ENCODE results near the gene CLBA1. TPM values are rescaled to one million over a fixed set of nuclear protein-coding genes. Genes with fewer than 3 reads are reported as not detected.
A peak's percentile ranks its signal among the peaks of the same experiment; 100 is the strongest.
"Not testable (repeated sequence)": the region's sequence is repeated elsewhere in the genome, so short reads cannot be mapped to it uniquely, and the experiment has no call there.

CLBA1 gene
- polyA plus RNA-seq, 2 of the 4 experiments (the other 2 are of a cell fraction): 11.5 to 12.0 TPM

DNA sequence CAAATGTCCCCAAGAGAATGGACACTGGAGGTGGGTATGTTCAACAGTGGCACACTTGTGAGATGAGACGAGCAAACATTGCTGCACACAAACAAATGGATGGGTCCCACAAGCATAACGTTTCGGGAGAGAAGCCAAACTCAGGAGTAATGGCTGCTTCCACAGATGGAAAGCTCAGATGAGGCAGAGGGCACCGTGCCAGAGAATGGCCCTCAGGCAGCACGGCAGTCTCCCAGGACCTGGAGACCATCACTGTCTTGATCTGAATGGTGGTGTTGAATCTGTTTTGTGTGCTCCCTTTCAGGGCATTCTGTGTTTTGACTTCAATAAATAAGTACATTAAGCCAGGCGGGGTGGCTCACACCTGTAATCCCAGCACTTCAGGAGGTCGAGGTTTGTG is 43.8 kb downstream of the CLBA1 start (continued):
- TF ChIP-seq PHF8 (IDR thresholded peaks at IDR 0.05; ENCODE audit: borderline replicate concordance, low read depth): no peak
- no peak for TF ChIP-seq TP53 (CRISPR knock-in tag; IDR thresholded peaks at IDR 0.05)
- TF ChIP-seq FOSB (CRISPR knock-in tag; IDR thresholded peaks at IDR 0.05): no peak
- no peak for TF ChIP-seq CHD2 (IDR thresholded peaks at IDR 0.05; ENCODE audit: low read length, partially characterized antibody)
- no peak for TF ChIP-seq ESRRA (IDR thresholded peaks at IDR 0.05; ENCODE audit: borderline replicate concordance, low read length)

DNA sequence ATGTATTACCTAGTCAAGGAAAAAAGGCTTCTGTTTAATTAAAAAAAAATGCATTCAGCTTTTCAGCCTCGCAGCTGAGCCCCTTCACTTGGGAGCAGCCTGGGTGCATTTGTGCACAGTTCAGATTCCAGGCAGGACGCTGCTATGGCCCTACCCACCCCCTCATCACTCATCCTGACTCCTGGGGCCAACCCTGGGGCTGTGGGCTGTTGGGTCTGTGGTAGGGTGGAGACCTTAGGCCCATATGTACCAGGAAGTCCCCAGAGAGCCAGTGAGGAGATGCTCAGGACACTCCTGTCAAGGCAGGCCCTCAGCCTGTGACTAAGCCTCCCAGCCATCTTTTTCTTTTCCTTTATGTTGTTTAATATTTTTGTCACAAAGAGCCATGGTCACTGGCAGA is 44.6 kb downstream of the CLBA1 start:
- TF ChIP-seq POLR2AphosphoS2 (conservative IDR thresholded peaks at IDR 0.05; ENCODE audit: low read length): no peak
- TF ChIP-seq FOXS1 (CRISPR knock-in tag; IDR thresholded peaks at IDR 0.05): no peak
- TF ChIP-seq NFE2L2 (conservative IDR thresholded peaks at IDR 0.05; ENCODE audit: low read length): no peak
- no peak for TF ChIP-seq MAFK (IDR thresholded peaks at IDR 0.05; ENCODE audit: partially characterized antibody)
- no peaks in the 10 kb centered on the region for H3K9me3 ChIP-seq
- no peak overlapping the region for H3K4me3 ChIP-seq
- WGBS (ENCODE audit: missing lambda C conversion rate): 84% methylated on average over 2 of the region's 2 CpGs
- peaks cover 22% of the 10 kb centered on the region for H3K4me1 ChIP-seq
- no peak overlapping the region for H3K4me2 ChIP-seq
- ChIA-PET CTCF (interaction anchor here (5.6 to 28.5 kb wide), 3 partner anchors 14 to 56 kb away, joined by 39 to 509 read pairs (median 41); no protein-coding TSS in a partner anchor), POLR2A (no interaction called here)
- ATAC-seq (no peak), FAIRE-seq (no peak), DNase-seq (ENCODE audit: low read depth in 1 of 2, low spot score in 1 of 2) (no peak)
- H3K27ac ChIP-seq: 0 out of 6 replicates have a peak overlapping the region, but pooled peaks of 1 of the 2 experiments have one; percentile 36

DNA sequence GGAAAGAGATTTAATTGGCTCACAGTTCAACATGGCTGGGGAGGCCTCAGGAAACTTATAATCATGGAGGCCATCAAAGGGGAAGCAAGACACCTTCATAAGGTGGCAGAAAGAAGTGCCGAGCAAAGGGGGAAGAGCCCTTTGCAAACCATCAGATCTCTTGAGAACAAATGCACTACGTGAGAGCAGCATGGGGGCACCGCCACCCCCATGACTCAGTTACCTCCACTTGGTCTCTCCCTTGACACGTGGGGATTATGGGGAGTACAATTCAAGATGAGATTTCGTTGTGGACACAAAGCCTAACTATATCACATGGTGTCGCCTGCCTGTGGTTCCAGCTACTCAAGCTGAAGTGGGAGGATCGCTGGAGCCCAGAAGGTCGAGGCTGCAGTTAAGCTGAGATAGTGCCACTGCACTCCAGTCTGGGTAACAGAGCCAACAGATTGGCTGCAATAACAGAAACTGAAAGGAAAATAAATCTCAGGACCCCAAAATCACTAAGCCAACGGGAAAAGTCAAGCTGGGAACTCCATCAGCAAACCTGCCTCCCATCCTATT is 45.3 kb downstream of the CLBA1 start:
- Histone ChIP-seq H3K27ac (no peak overlapping the region), H3K4me1 (peaks cover 15% of the 10 kb centered on the region; the same call in 2 of the 3 replicates), H3K9me3 (no peaks in the 10 kb centered on the region), H3K4me2 (no peak overlapping the region), H3K4me3 (no peak overlapping the region)
- TF ChIP-seq, protein P1, sequence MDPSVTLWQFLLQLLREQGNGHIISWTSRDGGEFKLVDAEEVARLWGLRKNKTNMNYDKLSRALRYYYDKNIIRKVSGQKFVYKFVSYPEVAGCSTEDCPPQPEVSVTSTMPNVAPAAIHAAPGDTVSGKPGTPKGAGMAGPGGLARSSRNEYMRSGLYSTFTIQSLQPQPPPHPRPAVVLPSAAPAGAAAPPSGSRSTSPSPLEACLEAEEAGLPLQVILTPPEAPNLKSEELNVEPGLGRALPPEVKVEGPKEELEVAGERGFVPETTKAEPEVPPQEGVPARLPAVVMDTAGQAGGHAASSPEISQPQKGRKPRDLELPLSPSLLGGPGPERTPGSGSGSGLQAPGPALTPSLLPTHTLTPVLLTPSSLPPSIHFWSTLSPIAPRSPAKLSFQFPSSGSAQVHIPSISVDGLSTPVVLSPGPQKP (IDR thresholded peaks at IDR 0.05; ENCODE audit: low read depth, low read length): no peak
- TF ChIP-seq ESRRA (IDR thresholded peaks at IDR 0.05; ENCODE audit: borderline replicate concordance, low read length) (no peak), HOXA7 (CRISPR knock-in tag; IDR thresholded peaks at IDR 0.05) (no peak), JUN (IDR thresholded peaks at IDR 0.05) (no peak), CBX8 (IDR thresholded peaks at IDR 0.05) (no peak), FOSB (CRISPR knock-in tag; IDR thresholded peaks at IDR 0.05) (no peak), CHD4 (IDR thresholded peaks at IDR 0.05; ENCODE audit: borderline replicate concordance) (no peak), MYC (IDR thresholded peaks at IDR 0.05; ENCODE audit: borderline replicate concordance, low read length) (no peak), FOXS1 (CRISPR knock-in tag; IDR thresholded peaks at IDR 0.05) (no peak), KDM5A (IDR thresholded peaks at IDR 0.05) (no peak), ZC3H11A (IDR thresholded peaks at IDR 0.05) (no peak), ZFP36 (IDR thresholded peaks at IDR 0.05; ENCODE audit: borderline replicate concordance, partially characterized antibody) (no peak), EP300 (IDR thresholded peaks at IDR 0.05) (no peak), CBX2 (IDR thresholded peaks at IDR 0.05; ENCODE audit: borderline replicate concordance, low read depth) (no peak), TFCP2L1 (CRISPR knock-in tag; IDR thresholded peaks at IDR 0.05) (no peak), TP53 (CRISPR knock-in tag; IDR thresholded peaks at IDR 0.05) (no peak), CHD2 (IDR thresholded peaks at IDR 0.05; ENCODE audit: low read length, partially characterized antibody) (no peak)
- TF ChIP-seq, protein P2, sequence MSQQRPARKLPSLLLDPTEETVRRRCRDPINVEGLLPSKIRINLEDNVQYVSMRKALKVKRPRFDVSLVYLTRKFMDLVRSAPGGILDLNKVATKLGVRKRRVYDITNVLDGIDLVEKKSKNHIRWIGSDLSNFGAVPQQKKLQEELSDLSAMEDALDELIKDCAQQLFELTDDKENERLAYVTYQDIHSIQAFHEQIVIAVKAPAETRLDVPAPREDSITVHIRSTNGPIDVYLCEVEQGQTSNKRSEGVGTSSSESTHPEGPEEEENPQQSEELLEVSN (IDR thresholded peaks at IDR 0.05; ENCODE audit: borderline replicate concordance, low read depth): no peak
- TF ChIP-seq, protein P3, sequence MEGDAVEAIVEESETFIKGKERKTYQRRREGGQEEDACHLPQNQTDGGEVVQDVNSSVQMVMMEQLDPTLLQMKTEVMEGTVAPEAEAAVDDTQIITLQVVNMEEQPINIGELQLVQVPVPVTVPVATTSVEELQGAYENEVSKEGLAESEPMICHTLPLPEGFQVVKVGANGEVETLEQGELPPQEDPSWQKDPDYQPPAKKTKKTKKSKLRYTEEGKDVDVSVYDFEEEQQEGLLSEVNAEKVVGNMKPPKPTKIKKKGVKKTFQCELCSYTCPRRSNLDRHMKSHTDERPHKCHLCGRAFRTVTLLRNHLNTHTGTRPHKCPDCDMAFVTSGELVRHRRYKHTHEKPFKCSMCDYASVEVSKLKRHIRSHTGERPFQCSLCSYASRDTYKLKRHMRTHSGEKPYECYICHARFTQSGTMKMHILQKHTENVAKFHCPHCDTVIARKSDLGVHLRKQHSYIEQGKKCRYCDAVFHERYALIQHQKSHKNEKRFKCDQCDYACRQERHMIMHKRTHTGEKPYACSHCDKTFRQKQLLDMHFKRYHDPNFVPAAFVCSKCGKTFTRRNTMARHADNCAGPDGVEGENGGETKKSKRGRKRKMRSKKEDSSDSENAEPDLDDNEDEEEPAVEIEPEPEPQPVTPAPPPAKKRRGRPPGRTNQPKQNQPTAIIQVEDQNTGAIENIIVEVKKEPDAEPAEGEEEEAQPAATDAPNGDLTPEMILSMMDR (IDR thresholded peaks at IDR 0.05): no peak
- TF ChIP-seq, protein P4, sequence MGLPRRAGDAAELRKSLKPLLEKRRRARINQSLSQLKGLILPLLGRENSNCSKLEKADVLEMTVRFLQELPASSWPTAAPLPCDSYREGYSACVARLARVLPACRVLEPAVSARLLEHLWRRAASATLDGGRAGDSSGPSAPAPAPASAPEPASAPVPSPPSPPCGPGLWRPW (IDR thresholded peaks at IDR 0.05): no peak
- ChIA-PET CTCF (interaction anchor here (1.4 to 28.5 kb wide), 3 partner anchors 13 to 56 kb away, joined by 4 to 509 read pairs (median 41); no protein-coding TSS in a partner anchor), POLR2A (interaction anchor here (2.0 kb wide), 1 partner anchor 10 kb away, joined by 9 read pairs; the partner anchor contains the start of gene CDCA4)
- ATAC-seq (no peak), FAIRE-seq (no peak), DNase-seq (ENCODE audit: low read depth in 1 of 2, low spot score in 1 of 2) (no peak)
- WGBS (ENCODE audit: missing lambda C conversion rate): 82% methylated on average over 9 of the region's 9 CpGs

DNA sequence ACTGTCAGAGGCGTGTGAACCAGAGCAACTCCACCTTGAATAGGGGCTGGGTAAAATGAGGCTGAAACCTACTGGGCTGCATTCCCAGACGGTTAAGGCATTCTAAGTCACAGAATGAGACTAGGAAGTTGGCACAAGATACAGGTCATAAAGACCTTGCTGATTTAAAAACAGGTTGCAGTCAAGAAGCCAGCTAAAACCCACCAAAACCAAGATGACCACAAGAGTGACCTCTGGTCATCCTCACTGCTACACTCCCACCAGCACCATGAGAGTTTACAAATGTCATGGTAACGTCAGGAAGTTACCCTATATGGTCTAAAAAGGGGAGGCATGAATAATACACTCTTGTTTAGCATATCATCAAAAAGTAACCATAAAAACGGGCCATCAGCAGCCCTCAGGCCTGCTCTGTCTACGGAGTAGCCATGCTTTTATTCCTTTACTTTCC is 46.9 kb downstream of the CLBA1 start:
- H3K4me1 ChIP-seq; FAIRE-seq; H3K27ac ChIP-seq; H3K4me3 ChIP-seq; ATAC-seq; DNase-seq (ENCODE audit: low read depth in 1 of 2, low spot score in 1 of 2); H3K9me3 ChIP-seq: not testable (repeated sequence)
- WGBS (ENCODE audit: missing lambda C conversion rate): 76% methylated on average over 5 of the region's 5 CpGs
- ChIA-PET CTCF (interaction anchor here (1.4 to 28.5 kb wide), 3 partner anchors 12 to 57 kb away, joined by 4 to 509 read pairs (median 41); no protein-coding TSS in a partner anchor), POLR2A (interaction anchor here (0.9 to 2.0 kb wide), 2 partner anchors 11 to 60 kb away, joined by 3 to 9 read pairs; partner anchors contain the start of gene CDCA4)
- H3K4me2 ChIP-seq: peak overlapping the region; percentile 61; the same call in 1 of the 3 replicates

DNA sequence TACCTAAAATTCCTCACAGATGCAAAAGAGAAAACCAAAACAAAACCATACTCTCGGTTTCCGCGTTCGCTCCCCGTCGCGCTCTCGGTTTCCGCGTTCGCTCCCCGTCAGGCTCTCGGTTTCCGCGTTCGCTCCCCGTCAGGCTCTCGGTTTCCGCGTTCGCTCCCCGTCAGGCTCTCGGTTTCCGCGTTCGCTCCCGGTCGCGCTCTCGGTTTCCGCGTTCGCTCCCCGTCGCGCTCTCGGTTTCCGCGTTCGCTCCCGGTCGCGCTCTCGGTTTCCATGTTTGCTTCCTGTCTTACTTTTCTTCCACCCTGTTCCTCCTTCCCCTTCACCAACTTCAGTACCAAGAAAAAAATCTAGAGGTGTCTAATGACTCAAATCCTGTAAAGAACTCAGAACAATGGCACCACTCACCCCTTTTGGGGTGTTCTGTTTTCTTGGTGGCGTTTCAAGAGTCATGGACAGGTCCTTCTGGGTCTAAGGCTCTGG is 47.9 kb downstream of the CLBA1 start:
- ATAC-seq; H3K4me1 ChIP-seq; H3K9me3 ChIP-seq; DNase-seq (ENCODE audit: low read depth in 1 of 2, low spot score in 1 of 2); POLR2A ChIA-PET; FAIRE-seq: not testable (repeated sequence)
- CTCF ChIA-PET: interaction anchor here (1.2 to 28.5 kb wide), 4 partner anchors 11 to 135 kb away, joined by 4 to 509 read pairs (median 38); no protein-coding TSS in a partner anchor
- 59% methylated on average over 44 of the region's 45 CpGs for WGBS (ENCODE audit: missing lambda C conversion rate)
- H3K27ac ChIP-seq: peak overlapping the region; percentile 71 to 81
- peak overlapping the region; percentile 61 for H3K4me2 ChIP-seq
- peak overlapping the region; percentile 46 for H3K4me3 ChIP-seq
